MV-4-11 (cell line): ENCODE data around the gene JAZF1.

Experiments used
- DNase-seq: peaks from one replicate; lab custom pipeline; 2025; lab: John Stamatoyannopoulos, UW

Gene JAZF1

GRCh38 chr7:28136420-28136819, 44.2 kb downstream of the JAZF1 start:
- no peak for DNase-seq

- DNase-seq, result no peak
Measured at GRCh38 chr7:28135760-28136159, 44.8 kb downstream of the JAZF1 start.

DNA sequence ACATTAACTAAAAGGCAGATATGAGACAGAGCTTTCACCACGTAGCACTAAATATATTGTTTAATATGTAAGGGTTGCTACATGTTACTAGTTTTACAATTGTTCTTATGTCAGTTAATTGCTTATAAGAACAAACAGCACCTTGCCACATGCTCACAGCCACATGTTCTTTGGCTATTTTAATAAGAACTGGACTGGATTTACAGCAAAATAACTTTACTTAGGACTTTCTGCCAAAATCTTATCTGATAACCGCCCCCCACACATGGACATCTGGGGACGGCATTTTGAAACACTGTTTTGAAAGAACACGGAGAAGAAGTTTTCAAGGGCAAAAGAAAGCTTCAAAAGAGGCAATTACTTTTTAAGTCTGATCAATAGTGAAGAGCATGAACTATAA, 45.3 kb downstream of the JAZF1 start:
- no peak for DNase-seq

- DNase-seq, result no peak
Measured at GRCh38 chr7:28133872-28134271, 46.7 kb downstream of the JAZF1 start.

DNA sequence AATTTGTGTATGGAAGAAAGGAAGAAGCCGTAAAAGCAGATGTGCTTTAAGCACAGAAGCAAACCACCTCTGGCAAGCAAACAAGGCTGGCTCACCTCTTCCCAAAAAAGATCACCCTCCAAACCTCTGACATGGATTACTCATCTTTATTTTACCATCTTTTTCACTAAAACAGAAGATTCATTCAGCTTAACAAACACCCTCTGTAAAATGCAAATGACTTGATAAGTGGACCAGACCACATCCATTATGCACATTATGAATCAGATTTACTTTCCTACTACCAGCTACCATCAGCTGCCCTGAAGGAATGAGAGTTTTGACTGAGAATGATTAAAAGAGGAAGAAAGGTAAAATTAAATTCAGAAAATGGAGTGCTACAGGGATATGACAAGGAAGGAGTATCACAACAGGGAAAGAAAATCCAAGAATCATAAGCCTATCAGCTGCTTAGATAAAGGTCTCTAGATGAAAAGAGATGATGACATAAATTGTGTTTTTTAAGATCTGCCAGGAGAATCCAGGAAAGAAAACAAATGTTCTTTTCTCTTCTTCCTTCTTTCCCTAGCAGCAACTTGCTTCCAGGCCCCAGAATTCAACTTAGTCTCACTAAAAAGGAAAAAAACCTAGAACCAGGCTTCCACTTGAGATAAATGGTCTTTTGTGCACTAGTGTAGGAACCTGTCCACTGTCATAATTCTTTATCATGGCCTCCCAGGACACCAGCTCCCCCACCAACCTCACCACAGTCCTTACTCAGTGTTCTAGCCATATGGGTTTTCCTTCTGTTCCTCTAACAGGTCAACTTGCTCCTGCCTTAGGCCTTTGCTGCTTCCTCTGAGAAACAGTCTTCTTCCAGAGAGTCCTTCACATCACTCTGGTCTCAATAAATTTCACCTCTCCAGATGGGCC, 47.4 kb downstream of the JAZF1 start:
- DNase-seq, result no peak

GRCh38 chr7:28130277-28130676, 50.3 kb downstream of the JAZF1 start:
- no peak for DNase-seq

DNA sequence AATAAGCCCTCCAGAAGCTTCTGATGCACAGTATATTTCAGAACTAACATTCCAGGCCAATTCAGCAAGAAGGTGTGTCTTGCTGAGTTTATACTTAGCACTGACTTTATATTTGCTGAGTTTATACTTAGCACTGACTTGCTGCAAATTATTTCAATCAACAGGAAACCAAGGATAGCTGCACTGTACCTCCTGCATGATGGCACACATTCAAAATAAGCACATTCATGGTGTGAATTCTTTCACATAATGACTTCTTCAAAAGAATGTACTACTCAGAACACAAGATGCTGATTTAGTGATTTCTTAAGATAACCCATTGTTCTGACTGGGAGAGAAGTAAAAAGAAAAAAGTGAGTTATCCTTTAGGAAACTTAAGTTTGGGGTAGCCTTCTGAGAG, 52.0 kb downstream of the JAZF1 start:
- DNase-seq, result no peak

- DNase-seq, result peak; percentile 6
Measured at GRCh38 chr7:28126410-28127041, 54.1 kb downstream of the JAZF1 start.

DNA sequence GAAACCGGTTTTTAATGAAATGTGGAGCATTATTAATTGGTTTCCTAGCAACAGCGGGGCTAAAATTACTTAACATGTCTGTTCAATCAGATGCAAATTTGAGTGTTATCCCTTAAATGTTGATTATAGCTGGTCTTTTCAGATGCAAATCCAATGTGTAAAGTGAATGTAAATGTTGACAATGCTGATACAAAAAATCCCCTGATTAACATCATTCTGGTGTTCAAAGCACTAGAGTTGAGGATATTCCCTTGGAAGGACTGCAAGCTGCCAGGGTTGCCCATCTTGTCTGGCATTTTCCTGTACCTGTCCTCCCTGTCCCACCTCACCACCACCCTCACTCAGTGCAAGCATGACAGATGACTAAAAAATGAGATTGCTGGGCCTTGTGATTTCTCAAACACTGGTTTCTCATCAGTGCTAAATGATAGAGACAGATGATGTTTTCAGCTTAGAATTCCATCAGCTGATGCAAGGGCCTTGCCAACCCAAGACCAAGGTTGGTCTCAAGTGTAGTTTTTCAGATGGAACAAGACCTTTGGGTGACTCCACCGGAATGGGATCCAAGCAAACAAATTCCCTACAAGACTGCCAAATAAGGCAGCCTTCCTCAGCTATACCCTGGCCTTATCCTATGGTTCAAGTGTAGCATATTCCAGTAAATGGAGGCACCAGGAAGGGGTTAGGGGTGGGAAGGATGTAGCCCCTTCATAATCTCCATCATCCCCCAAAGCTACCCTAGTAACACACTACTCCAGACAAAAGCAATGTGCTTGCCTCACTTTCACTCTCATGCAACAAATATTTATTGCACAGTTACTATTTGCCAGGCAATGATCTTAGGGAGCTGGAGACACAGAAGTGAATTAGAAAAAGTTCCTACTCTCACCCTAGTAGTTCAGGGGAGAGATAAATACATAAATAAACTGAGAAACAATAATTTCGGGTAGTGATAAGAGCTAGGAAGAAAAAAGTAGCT, 54.9 kb downstream of the JAZF1 start:
- DNase-seq, result no peak

DNA sequence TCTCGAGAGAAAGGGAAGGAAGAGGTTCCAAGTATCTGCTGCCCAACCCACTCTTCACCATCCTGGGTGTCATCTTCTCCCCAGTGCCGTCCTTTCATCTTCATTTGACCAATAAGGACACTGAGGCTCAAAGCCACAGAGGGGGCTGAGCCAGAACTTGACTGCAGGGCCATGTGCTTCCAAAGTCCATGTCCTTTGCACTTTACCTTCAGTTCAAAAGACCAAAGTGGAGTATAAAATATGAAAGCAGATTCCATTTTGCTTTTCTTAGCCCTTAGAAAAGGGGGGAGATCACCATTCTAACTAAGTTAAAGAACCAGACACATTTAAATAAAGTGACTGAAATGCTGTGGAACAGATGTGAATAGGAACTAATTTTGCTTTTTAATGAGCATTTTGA, 56.2 kb downstream of the JAZF1 start:
- DNase-seq, result no peak

DNA sequence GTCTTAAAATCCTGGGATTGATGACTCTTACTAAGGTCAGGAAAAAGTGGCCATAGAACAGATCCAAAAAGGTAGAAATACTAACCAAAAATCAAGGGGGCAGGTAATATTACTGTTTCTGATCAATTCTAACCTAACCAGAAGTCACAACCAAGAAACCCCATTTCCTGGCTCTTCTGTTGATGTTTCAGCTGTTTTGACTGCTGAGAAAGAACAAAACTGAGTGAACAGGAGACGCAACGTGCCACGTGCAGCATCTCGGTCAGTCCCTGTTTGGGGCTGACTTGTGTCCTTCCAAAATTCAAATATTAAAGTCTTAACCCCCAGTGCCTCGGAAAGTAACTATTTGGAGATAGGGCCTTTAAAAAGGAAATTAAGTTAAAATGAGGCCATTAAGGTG, 56.8 kb downstream of the JAZF1 start:
- no peak for DNase-seq

GRCh38 chr7:28121496-28121895, 59.1 kb downstream of the JAZF1 start:
- DNase-seq, result no peak

DNA sequence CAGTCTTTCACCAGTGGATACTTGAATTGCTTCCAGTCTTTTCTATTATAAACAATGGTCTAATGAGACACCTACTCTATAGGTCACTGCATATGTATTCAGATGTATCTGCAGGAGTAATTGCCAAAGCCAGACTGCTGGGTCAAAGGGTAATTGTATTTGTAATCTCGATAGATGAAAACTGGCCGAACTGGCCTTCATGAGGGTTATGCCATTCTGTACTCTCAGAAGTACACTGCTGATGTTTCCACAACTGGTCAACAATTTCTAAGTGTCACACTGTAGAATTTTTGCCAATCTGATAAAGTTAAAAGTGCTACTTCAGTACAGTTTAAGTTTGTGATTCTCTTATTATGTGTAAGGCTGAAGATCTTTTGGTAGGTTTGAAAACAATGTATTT, 64.6 kb downstream of the JAZF1 start:
- DNase-seq, result no peak

DNA sequence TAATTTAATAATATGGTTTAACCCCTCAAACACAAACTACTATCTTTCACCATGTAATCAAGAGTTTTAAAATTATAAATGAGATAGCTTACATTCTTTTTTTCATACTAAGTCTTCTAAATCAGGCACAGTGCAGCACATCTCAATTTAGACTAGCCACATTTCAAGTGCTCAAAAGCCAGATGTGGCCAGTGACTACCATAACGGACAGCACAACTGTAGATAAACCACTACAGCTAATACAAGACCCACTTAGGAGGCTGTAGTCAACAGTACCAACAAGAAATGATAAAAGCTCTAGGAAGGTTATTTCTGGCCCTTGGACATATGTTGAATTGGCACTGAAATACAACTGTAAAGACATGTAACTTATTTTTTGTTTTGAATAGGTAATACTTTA, 65.3 kb downstream of the JAZF1 start:
- no peak for DNase-seq

GRCh38 chr7:28114056-28114455, 66.5 kb downstream of the JAZF1 start:
- DNase-seq, result no peak

DNA sequence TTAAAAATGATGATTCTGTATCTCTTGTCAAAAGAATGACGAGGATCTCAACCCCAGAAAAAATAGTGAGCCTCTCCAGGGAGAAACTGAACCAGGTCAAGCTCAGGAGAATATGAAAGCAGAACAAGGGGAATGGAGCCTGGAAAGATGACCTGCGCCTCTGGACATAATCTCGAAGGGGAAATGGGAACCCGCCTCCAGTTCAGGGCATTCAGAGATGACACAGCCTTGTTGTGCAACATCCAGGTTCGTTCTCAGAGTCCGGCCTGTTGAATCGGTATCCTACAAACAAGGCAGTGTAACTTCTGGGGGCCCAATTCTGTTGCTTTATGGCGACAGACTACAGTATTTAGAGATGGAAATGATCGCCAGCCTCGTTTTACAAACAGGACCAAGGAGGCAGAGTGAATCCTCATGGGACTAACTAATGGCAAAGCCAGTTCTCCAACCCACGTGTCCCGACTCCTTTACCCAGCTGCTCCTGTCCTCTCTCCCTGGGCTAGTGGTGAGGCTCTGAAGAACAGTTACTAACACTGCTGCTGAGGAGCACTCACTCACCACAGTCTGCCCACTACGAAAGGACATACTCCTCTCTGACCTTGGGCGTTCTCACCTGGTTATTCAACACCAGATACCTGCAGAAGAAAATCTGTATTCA, 67.6 kb downstream of the JAZF1 start:
- DNase-seq, result peak; percentile 42

DNA sequence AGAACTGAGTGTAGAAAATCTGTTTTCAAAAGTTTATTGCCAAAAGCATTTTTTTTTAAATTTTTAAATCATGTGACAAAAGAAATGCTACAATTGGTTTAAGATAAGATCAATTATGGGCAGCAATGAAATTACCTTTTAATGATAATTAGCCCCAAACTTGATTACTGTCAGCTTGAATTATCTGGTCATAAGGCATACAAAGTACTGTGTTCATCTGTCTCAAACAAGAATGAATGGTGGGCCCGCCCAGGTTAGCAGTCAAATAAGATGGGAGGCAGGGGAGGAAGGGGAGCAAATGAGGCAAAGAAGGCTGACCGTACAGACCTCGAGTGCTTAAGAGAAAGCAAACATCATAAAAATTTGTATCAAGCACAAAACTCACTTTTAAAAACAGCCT, 68.1 kb downstream of the JAZF1 start:
- DNase-seq, result no peak

- DNase-seq, result no peak
Measured at GRCh38 chr7:28112012-28112411, 68.6 kb downstream of the JAZF1 start.

GRCh38 chr7:28110427-28111012, 70.1 kb downstream of the JAZF1 start:
- no peak for DNase-seq

DNA sequence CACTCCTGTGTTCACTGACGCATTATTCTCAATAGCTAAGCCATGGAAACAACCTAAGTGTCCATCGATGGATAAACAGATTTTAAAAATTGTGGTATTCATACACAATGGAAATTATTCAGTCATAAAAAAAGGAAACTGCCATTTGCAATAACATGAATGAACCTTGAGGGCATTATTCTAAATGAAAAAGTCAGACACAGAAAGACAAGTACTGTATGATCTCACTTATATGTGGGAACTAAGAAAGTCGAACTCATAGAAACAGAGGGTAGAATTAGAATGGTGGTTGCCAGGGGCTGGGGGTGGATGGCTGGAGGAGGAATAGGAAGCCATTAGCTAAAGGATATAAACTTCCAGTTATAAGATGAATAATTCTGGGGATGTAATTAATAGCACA, 71.8 kb downstream of the JAZF1 start:
- no peak for DNase-seq

DNA sequence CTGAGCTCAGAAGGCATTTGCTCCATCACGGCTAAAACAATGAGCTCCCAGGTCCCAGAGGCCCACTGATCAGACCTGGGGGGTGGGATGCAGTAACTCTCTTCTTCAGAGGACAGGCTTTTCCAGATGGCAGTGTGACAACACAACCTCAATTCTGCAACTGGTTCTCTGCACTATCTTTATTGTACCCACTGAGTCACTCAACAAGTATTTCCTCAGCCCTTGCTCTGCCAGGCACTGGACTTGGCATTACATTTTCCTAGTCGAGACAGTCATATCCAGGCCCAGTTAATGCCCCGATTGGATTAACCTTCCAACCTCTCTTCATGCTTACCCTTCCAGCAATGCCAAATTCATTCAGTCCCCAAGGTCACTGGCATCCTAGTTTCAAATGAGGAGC, 72.6 kb downstream of the JAZF1 start:
- DNase-seq, result no peak
